ENCODE data around the gene GPR176.

Gene GPR176

DNA sequence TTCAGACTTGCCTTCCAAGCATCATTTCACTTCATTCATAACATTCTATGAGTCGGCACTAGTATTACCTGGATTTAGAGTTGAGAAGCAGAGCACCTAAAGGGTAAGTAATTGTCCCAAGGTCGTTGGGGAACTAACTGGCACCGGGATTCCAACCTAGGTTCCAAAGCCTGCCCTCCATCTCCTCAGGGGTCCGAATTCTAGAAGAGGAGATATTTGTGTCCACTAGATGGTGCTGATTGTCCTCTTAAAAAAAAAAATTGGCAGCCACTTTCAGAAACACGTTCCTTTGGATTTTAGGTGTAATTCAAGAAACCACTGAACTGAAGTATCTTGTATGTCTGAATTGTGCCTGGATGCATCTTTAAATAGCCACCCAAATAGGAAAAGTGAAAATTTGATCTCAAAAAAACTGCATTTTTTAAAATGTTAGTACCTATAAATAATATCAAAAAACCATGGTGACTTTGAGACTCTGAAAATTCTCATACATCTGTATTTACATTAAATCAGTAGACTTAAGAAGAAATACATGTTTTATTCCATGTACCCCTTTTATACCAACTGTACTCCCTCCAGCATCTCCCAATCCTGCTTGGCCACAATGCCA is 133.5 kb downstream of the GPR176 start:
- no peak for DNase-seq (ENCODE audit: low read depth in 1 of 2, low spot score in 1 of 2)

GRCh38 chr15:39785841-39786240 is 134.2 kb downstream of the GPR176 start:
- DNase-seq (ENCODE audit: low read depth in 1 of 2, low spot score in 1 of 2): no peak

GRCh38 chr15:39785139-39785538 is 134.9 kb downstream of the GPR176 start:
- no peak for DNase-seq (ENCODE audit: low read depth in 1 of 2, low spot score in 1 of 2)

- DNase-seq (ENCODE audit: low read depth in 1 of 2, low spot score in 1 of 2): no peak
Observed at GRCh38 chr15:39784638-39785037, 135.4 kb downstream of the GPR176 start.

GRCh38 chr15:39784125-39784524 is 135.9 kb downstream of the GPR176 start:
- no peak for DNase-seq (ENCODE audit: low read depth in 1 of 2, low spot score in 1 of 2)

- DNase-seq (ENCODE audit: low read depth in 1 of 2, low spot score in 1 of 2): no peak
Observed at GRCh38 chr15:39783244-39783820, 136.7 kb downstream of the GPR176 start.

DNA sequence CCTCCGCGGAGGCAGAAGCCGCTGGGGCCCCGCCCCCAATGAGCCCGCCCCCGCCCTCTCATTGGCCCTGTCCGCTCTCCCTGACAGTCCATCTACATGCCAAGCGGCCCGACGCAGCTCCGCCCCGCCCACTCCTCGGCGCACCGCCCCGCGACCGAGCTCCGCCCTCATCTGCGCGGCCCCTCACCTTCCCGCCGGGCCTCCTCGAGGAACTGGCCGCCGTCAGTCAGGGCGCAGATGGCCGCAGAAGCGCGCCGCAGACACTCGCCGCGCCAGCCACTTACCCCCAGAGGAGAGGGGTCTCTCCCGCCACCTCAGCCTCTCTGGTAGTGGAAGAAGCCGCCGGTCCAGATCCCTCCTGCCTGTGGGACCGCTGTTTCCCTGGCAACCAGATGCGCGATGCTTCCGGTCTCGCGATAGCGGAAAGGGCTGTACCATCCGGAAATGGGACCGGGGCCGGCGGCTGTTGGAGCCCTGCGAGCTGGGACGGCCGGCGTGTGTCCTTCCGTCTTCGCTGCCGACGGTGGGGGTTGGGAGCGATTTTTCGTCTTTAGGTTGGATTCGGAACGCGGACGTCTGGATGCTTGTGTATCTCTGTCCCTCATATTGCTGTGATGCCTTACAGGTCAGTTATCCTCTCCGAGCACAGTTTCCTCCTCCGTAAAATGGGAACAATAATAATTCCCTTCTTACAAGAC is 137.5 kb downstream of the GPR176 start, which contains the start of gene FSIP1:
FSIP1 (minus strand) TSS at position 401 of the 698 bp plus-strand sequence. CDS start 6,317 bp downstream, outside the sequence.
- peak; percentile 92 to 93 for DNase-seq (ENCODE audit: low read depth in 1 of 2, low spot score in 1 of 2)

- no peak for DNase-seq (ENCODE audit: low read depth in 1 of 2, low spot score in 1 of 2)
Observed at GRCh38 chr15:39781967-39782302, 138.1 kb downstream of the GPR176 start.

DNA sequence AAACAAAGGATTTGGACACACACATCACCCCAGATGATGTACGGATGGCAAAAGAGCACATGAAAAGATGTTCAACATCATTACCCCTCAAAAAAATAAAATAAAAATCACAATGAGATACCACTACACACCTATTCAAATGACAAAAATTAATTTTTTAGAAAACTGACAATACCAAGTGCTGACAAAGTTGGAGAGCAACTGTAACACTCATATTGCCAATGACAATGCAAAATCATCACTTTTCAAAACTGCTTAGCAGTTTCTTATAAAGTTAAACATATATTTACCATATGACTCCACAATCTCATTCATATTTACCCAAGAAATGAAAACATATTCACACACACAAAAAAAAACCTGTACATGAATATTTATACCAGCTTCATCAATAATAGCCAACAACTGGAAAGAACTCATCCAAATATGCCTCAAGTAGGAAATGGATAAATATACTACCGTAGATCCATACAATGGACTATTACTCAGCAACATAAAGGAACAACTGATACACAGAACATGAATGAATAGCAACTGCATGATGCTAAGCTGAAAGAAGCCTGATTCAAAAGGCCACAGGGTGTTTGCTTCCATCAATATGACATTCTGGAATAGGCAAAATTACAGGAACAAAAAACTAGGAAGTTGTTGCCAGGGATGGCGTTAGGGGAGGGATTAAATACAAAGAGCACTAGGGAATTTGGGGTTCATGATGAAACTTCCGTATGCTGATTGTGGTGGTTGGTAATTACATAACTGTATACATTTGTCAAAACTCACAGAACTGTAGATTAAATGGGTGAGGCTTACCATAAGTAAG is 138.7 kb downstream of the GPR176 start:
- DNase-seq (ENCODE audit: low read depth in 1 of 2, low spot score in 1 of 2): no peak

DNA sequence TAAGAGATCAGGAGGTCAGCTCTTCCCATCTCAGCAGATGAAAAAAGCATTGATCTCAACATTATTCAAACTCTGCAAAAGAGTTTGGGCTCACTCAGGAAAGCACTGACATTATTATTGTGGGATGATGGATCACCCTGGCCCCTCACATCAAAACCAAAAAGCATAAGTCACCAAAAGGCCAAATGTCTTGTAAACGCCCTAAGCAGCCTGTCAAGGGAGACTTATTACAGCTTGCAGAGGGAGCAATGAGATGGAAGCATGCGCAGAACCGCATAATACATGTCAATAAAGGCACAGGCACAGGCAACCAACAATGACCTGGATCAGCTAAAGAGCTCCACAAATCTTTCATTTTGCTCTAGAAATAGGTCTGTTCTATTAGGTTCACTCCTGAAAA is 142.0 kb downstream of the GPR176 start:
- no peak for DNase-seq (ENCODE audit: low read depth in 1 of 2, low spot score in 1 of 2)

DNA sequence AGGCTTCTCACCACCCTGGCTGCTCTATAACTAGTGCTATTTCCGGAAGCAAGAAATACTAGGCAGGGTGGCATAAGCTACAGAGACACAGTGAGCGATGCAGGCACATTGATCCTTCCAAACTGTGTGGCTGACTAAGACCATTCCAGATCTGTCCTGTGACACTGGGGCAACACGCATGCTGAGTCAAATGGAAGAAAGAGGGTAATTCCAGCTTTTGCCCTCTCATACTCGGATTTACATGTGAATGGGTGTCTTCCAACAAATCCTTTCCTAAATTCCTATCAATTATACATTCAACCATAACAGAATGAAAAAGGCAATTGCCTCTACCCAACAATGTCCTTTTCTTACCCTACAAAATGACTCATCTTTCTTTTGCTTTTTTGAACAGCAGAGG is 142.6 kb downstream of the GPR176 start:
- no peak for DNase-seq (ENCODE audit: low read depth in 1 of 2, low spot score in 1 of 2)

DNA sequence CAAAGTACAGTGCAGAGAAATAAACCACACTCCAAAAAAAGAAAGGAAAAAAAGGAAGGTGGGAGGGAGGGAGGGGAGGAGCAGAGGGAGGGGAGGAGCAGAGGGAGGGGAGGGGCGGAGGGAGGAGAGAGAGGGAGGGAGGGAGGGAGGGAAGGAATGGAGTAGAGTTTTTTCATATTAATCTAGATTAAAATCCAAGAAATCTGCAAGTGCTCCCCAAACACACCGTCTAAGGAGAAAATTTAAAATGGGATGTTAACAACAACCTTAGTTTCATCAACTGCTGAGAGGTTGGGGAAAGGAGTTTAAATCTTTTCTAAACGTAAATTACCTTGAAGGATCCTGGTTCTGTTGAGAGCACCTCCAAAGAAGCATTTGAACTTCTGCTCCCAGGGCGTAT is 144.0 kb downstream of the GPR176 start:
- no peak for DNase-seq (ENCODE audit: low read depth in 1 of 2, low spot score in 1 of 2)

DNA sequence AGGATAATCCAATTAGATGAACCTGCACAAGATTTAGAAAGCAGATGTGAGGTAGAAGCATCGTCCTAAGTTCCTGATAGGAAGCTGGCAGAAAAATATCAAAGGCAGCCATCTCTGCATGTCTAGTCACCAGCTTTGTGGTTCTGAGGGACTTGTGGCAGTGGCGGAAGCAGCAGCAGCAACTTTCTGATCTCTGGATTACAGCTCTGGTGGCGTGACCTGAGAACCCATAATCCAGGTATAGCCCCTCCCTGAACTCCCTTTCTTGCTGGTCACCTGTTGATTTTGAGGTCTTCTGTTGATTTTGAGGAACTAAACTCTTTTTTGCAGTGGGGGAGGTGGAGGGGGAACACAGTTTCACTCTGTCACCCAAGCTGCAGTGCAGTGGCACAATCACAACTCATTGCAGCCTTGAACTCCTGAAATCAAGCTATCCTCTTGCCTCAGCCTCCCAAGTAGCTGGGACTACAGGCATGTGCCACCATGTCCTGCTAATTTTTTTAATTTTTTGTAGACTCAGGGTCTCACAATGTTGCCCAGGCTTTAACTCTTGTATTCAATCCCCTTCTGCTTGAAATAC is 145.3 kb downstream of the GPR176 start:
- no peak for DNase-seq (ENCODE audit: low read depth in 1 of 2, low spot score in 1 of 2)

DNA sequence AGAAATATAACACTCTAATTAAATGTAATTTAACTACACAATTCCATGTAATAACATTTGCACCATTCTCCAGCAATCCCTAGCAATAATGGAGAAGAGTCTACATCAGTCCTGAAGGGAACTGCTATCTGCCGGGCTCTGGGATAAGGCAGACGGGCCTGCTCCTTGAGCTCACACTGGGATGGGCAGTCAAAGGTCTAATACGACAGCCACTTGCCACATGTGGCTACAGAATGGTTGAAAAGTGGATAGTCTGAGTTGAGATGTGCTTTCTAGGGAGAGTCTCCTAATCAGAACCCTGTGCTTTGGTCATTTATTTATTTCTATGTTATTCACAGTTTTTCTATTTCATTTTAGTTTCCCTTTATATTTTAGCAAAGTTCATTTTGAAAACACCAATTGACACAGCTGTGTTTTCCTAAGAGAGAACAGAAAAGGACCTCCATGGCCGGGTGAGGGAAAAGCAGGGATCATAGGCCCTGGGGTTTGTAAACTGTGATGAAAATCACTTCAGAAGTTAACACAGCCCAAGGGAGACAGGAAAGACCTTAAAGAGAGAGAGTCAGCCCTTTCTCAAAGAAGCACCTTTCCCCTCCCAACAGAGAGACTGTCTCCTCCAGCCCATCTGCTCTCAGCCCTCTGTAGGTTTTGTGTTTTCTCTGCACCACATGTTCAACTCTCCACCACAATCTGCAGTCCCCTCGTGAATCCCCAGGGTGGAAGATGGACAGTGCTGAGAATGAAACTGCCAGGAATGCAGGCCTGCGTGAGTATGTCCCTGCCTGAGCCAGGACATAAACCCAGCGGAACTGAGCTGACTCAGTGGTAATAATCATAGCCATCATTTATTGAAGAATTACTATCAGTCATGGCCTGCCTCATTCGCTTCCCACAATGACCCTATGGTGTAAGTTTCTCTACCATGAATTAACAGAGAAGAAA is 149.0 kb downstream of the GPR176 start:
- DNase-seq (ENCODE audit: low read depth in 1 of 2, low spot score in 1 of 2): no peak

DNA sequence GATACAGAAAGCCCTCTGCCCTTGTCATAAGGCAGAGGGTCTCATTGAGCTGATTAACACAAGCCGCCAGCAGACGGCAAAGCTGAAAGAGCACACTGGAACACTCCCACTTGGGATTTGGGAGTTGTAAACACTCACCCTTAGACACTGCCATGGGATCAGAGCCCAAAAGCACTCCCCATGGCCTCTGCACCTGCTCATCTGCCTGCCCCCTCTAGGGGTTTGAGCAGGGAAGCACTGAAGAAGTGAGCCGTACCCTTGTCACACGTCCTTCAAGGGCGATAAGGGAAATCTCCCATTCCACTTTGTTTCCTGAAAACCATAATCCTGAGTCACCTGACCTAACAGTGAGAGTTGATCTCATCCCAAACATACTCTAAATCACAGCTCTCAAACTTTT is 152.1 kb downstream of the GPR176 start:
- DNase-seq (ENCODE audit: low read depth in 1 of 2, low spot score in 1 of 2): no peak

GRCh38 chr15:39761006-39761405 is 159.1 kb downstream of the GPR176 start:
- DNase-seq (ENCODE audit: low read depth in 1 of 2, low spot score in 1 of 2): no peak

GRCh38 chr15:39756806-39757522 is 163.1 kb downstream of the GPR176 start:
- DNase-seq (ENCODE audit: low read depth in 1 of 2, low spot score in 1 of 2): no peak

- no peak for DNase-seq (ENCODE audit: low read depth in 1 of 2, low spot score in 1 of 2)
Observed at GRCh38 chr15:39752991-39753390, 167.1 kb downstream of the GPR176 start.

DNA sequence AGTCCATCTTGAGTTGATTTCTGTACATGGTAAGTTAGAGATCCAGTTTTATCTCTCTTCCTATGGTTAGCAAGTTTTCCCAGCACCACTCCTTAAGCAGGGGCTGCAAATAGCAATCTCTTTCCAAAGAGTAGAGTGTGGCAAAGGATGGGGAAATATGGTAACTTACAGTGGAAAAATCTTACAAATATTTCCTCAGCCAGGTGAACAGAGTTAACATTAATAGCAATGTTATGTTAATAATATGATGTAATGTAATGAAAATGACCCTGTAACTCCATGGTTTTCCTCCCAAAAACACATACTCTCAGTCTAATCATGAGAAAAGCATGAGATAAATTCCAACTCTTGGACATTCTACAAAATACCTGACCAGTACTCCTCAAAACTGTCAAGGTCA is 167.8 kb downstream of the GPR176 start:
- DNase-seq (ENCODE audit: low read depth in 1 of 2, low spot score in 1 of 2): no peak

Data from stimulated activated CD4-positive, alpha-beta T cell treated with anti-CD3 and anti-CD28 coated beads, Interleukin-15, amount 100 ng/mL, for 1 hour (primary cell).